Activated CD4-positive, alpha-beta T cell treated with anti-CD3 and anti-CD28 coated beads, Interleukin-2, Interleukin-4, amounts not matched to agents 100 ng/mL and 50 ng/mL, durations not matched to agents 16 hours and 8 hours (primary cell): ENCODE data around the gene CHRND.
"Not testable (repeated sequence)": the region's sequence is repeated elsewhere in the genome, so short reads cannot be mapped to it uniquely, and the experiment has no call there.

Experiments
- DNase-seq: peaks from one replicate; pipeline ENCODE4 v3.0.0-alpha.2; 2020; ENCODE audit warnings: low spot score

CHRND gene

DNA sequence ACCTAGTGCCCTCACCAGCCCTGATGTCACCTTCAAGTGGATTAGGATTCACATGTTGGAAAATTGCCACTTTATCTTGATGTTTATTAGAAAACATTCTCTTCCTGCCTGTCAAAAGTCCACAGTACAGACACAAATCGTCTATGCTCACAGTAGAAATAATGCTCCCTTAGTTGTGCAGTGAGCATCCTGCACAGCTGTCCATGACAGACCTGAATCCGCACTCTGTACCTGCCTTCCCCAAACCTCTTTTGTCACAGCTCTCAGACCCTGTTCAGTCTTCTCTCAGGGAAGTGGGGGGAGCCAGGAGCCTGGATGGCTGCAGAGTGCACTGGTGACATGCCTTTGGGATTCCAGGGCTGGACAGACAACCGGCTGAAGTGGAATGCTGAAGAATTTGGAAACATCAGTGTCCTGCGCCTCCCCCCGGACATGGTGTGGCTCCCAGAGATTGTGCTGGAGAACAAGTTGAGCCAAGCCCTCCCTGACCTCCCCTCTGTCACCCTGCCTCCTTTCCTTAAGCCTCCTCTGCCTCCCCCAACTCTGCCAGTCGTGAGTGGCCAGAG is 2.0 kb downstream of the CHRND start:
- no peak for DNase-seq

DNA sequence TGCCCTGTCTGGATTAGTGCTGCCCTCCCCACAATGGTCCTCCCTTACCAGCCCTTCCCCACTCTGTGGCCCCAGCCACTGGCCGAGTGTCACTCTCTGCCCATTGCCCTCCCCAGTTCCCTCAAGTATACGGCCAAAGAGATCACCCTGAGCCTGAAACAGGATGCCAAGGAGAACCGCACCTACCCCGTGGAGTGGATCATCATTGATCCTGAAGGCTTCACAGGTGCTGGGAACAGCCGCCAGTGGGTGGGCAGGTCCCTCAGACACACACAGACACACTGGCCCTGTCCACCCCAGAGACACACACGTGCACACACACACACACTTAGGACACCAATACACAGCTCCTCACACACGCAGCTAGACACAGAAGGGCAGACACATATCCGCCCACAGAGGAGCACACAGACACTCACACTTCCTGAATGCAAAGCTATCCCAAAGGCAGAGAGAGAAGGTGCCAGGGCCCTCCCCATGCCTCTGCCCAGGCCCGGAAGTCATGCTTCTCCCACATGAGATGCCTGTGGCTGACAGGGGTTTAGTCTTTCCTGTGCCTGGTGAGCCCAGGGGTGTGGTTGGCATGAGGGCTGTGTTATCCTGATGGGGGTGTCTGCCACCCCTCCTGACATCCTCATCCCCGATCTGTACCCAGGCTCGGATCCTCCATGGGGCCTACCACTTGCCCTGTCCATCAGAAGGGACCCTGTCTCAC is 2.9 kb downstream of the CHRND start:
- DNase-seq: no peak

DNA sequence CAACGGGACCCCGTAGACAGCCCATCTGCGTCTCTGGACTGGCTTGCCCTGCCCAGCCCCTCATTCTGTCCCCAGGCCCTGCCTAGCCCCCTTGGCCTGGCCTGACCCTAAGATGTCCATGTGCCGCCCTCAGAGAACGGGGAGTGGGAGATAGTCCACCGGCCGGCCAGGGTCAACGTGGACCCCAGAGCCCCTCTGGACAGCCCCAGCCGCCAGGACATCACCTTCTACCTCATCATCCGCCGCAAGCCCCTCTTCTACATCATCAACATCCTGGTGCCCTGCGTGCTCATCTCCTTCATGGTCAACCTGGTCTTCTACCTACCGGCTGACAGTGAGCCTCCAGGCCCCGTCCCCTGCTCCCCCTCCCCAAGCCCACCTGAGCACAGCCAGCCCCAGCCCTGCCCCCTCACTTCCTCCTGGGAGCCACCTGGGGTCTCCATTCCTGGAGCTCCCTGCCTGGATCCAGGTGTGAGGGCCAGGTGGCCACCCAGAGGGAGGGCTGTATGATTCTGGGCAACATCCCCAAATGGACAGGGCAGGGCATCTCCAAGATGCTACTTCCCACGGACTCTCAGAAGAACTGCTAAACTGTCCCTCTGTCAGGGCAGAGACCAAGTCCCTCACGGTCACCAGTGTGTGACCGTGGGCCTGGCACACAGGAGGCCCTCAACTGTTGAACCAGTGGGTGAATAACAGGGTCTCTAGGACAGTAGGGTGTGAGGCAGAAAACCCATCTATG is 4.0 kb downstream of the CHRND start:
- no peak for DNase-seq

DNA sequence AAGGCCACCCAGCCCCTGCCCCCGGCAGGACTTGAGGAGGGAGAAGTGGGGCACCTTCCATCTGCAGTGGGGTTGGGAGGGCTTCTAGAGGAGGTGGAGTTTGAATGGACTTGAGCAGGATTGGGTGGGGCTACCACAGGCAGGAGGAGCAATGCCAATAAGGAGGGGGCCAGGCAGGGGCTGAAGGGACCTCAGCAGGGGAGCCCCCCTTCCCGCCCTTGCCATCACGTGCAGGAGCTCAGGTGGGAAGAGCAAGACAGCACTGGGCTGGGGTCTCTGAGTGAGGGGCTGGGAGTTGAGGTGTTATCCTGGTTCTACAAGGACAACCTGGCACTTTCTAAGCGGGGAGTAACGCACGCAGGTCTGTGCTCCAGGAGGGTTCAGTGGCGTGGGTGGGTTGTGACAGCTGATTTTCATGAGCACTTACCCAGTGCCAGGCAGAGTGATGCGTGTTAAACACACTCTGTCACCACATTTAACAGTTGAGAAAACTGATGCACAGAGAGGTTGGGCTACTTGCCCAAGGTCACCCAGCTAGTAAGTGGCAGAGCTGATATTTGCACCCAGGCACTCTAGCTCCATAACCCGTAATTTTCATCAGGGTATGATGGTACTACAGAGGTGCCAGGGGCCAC is 4.8 kb downstream of the CHRND start:
- DNase-seq: no peak

DNA sequence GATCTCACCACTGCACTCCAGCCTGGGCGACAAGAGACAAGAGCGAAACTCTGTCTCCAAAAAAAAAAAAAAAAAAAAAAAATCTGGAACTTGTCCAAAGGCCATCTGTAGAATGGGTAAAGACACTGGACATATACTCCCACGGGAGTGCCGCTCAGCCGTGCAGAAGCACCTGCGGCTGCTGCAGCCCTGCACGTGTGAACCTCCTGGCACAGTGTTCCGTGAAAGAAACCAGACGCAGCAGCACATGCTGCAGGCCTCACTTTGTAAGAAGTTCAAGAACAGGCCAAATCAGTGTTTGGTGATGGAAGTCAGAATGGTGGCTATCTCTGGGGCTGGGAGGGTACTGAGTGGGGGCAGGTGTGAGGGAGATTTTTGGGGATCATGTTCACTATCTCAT is 6.5 kb downstream of the CHRND start:
- DNase-seq: no peak

DNA sequence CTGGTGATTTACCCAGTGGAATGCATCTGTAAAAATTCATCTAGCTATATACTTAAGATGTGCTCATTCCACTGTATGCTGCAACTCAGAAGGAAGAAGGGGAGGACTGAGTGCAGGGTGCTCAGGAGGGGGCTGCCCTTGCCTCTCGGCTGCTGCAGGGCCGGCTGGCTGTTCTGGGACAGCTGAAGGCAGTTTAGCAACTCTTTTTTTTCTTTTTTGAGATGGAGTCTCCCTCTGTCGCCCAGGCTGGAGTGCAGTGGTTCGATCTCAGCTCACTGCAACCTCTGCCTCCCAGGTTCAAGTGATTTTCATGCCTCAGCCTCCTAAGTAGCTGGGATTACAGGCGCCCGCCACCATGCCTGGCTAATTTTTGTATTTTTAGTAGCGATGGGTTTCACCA is 6.9 kb downstream of the CHRND start:
- not testable (repeated sequence) for DNase-seq

DNA sequence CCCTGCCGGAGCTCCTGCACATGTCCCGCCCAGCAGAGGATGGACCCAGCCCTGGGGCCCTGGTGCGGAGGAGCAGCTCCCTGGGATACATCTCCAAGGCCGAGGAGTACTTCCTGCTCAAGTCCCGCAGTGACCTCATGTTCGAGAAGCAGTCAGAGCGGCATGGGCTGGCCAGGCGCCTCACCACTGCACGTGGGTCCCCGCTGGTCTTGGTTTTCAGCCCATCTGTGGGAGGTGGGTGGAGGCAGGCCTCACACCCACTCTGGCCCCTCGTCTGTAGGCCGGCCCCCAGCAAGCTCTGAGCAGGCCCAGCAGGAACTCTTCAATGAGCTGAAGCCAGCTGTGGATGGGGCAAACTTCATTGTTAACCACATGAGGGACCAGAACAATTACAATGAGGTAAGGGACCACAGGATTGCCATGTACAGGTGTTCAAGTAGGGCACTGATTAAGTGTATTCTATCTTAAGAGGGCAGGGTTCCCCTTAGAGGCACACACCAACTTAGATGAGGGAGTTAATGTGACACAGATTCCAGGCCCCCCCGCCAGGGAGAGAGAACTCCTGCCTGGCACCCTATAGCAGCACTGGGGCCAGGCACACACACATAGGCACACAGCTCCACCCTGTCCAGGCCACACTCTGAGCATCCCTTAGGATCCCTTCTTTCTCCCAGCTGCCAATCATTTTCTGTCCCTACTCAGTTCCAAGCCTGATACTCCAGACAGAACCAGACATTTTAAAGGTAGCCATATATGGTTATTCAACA is 8.2 kb downstream of the CHRND start:
- no peak for DNase-seq

DNA sequence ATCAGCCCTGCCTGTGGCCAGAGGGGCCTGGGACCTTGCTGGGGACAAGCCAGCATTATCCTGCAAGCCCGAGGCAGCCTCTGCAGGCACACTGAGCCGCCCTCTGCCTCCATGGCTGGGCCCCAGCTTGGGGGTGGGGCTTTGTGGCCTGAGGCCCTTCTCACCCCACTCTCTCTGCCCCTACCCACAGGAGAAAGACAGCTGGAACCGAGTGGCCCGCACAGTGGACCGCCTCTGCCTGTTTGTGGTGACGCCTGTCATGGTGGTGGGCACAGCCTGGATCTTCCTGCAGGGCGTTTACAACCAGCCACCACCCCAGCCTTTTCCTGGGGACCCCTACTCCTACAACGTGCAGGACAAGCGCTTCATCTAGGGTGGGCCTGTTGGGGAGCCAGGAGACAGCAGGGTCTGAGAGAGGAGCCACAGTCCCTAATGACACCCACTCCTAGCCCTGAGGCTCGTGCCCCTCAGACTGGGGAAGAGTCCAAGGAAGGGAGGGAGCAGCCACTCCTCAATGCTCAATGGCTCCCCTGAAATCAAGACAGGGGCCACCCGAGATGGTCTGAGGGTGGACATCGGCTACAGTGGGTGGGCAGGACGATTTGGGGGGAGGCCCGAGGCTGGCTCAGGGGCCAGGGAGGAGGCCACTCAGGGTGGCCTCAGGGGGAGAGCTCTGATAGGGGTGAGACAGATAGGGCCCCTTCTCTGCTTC is 9.1 kb downstream of the CHRND start:
- no peak for DNase-seq

DNA sequence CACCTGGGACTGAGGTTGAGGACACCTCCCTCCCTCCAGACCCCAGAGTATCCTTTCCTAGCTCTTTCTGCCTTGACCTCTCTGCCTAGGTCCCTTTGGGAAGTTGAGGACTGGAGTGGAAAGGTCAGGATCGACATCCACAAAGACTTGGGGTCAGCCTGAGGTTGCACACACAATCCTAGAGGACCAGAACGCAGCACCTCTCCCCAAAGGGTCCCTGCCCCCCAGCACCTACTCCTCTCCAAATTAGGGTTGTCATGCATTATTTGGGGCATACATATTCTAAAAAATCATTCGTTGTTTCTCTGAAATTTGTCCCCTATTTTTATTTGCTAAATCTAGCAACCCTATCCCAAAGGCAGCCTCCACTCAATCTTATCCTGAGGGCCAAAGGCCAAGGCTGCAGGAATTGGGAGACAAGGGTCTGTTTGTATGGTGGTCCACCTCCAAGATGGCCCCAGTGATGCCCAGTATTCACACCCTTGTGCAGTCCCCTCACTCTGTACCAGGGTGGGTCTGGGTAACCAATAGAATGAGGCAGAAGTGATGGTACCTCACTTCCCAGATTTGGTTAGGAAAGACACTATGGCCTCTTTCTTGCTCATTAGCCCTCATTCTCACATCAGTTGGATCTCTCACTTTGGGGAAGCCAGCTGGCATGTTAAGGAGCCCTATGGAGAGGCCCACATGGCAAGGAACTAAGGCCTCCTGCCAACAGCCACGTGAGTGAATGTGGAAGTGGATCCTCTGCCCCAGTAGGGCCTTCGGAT is 10.0 kb downstream of the CHRND start:
- DNase-seq: no peak

DNA sequence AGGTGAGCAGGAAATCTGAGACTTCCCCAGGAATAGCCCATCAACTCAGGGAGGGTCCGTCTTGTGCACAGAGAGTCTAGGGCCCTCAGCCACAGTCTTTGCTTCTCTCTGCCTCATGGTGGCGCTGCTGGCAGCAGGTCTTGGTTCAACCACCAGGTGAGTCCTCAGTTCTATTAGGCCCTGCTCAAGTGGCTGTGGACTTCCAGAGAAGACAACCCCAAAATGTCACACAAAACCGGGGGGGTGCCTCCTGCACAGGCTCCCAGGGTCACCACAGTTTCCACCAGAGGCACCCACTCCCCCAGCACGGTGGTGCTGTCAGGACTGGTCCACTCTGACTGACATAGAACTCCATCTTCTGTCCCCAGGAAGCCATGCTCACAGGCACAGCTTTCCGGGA is 11.1 kb downstream of the CHRND start:
- no peak for DNase-seq

DNA sequence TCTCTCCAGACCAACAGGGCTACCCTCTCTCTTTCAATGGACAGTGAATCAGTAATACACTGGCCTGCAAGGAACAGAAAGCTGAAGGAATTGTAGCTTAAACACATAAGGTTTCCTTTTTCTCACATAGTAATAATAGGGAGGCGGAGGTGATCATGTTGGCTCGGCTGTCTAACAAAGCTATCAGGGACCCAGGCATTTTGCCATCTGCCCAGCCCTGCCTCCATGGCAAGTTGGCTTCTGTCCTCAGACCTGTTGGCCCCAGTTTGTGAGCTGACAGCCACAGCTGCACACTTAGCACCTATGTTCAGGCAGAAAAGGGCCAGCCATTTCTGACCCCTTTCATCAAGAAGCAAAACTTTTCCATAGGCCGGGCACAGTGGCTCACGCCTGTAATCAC is 11.5 kb downstream of the CHRND start:
- no peak for DNase-seq

DNA sequence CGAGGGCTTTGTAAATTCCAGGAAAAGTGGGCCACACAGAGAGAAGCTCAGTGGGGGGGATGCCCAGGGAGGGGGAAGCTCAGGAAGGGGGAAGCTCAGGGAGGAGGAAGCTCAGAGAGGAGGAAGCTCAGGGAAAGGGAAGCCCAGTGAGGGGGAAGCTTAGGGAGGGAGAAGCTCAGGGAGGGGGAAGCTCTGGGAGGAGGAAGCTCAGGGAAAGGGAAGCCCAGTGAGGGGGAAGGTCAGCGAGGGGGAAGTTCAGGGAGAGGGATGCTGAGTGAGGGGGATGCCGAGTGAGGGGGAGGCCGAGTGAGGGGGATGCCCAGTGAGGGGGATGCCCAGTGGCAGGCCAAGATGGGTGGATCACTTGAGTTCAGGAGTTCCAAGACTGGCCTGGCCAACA is 12.7 kb downstream of the CHRND start:
- no peak for DNase-seq

DNA sequence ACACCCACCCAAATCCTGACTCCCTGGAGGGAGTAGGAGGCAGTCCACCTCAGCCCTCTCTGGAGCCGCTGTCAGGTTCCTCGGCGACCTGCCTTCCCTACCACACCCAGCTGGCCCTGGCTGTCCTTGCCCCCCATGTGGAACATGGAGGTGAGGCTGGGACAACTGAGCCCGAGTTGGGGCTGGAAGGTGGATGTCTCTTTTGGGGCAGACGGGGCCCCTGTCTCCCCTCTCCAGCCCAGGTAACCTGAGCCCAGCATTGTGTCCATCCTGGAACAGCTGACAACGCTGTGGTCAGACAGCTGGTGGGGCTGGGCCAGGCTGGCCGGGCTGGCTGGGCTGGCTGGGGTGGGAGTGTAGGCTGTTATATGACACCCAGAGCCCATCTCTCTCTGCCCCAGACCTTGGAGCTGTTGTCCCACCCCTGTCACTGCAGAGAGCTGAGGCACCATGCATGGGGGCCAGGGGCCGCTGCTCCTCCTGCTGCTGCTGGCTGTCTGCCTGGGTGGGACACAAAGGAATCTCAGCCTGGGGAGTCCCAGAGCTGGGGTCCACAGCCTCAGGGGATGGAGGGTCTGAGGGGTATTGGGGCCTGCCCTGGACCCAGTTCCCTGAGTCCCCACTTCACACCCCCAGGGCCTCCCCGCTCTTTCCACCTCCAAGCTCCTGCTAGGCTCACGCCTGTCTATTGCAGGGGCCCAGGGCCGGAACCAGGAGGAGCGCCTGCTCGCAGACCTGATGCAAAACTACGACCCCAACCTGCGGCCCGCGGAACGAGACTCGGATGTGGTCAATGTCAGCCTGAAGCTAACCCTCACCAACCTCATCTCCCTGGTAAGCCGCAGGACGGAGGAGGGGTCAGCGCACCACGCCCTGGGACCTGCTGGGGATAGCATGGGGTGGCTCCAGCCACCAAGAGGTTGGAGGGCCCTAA is 13.6 kb downstream of the CHRND start, which contains the start of gene CHRNG:
Gene CHRNG, plus strand, starts transcription at position 395 of the 934 bp plus-strand sequence. Its CDS starts 56 bp downstream, at position 451.
- DNase-seq: no peak

DNA sequence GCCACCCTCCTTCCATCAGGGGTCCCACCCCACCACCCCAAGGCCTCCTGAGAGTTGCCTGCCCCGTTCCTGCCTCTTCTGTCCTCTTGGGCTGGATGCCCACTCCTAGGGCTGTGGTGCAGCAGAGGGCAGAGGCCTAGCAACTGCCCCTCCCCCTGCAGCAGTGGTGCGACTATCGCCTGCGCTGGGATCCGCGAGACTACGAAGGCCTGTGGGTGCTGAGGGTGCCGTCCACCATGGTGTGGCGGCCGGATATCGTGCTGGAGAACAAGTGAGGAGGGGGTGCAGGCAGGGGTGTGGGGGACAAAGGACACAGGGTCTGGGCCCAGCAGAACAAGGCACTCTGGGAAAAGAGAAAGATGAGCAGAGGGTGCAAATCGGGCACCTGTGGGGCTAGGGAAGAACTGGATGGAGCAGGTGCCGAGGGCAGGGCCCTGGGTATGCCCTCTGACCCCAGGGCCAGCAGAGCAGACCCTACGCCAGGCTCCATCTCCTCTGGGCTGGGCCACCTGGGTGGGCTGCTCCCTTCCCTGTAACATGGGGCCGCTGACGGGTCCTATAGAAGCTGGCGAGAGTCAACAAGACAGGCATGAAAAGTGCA is 14.6 kb downstream of the CHRND start:
- no peak for DNase-seq

DNA sequence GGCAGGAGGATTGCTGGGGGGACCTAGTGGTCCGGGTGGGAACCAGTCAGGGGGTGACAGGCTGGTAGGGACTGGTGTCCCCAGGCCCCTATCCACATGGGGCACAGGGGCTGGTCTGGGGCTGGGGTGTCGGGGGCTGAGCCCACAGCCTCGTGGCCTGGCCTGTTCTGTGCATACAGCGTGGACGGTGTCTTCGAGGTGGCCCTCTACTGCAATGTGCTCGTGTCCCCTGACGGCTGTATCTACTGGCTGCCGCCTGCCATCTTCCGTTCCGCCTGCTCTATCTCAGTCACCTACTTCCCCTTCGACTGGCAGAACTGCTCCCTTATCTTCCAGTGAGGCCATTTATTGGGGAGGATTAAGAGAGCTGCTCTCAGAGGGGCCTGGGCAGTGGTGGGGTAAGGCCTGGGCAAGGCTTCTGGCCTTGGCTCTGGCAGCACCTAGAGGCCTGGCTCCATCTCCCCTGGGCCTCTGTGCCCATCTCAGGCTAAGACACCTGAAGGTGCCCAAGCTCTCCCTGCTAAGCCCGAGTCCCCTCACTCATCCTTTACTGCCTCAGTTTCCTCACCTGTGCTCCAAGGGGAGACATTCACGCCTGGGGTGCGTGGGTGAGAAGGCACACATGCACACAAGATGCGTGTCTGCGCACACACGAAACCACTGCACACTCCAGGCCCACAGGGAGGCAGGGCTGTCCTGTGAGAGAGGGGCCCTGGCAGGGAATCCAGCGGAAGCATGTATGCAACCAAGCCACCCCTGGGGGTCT is 15.4 kb downstream of the CHRND start:
- no peak for DNase-seq

DNA sequence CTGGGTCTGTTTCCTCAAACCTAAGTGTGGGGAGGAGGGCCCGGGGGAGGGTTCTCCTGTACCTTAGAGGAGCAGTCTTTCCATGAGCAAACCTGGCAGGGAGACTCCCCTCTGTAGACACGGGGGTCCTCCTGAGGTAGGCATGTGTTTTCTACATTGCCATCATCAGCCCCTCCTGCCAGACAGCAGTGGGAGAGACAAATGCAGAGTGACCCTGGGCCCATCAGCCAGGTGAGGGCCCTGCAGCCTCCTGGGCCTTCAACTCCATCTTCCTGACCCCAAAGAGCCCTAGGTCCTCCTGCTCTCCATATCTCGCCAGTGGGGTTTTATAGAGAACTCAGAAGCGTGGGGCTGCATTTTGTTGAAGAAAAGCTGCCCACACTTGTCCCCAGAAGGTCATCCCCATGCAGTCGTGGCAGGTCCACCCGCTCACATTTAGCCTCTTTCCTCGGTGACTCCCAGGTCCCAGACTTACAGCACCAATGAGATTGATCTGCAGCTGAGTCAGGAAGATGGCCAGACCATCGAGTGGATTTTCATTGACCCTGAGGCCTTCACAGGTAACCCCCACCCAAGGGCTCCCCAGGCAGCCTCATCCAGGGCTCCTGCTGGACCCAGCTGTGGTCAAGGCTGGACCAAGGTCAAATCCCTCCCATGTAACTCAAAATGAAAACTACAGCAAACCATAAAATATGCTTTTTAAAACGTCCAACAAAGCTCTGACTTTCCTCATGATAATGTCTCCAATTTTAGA is 16.2 kb downstream of the CHRND start:
- DNase-seq: no peak

DNA sequence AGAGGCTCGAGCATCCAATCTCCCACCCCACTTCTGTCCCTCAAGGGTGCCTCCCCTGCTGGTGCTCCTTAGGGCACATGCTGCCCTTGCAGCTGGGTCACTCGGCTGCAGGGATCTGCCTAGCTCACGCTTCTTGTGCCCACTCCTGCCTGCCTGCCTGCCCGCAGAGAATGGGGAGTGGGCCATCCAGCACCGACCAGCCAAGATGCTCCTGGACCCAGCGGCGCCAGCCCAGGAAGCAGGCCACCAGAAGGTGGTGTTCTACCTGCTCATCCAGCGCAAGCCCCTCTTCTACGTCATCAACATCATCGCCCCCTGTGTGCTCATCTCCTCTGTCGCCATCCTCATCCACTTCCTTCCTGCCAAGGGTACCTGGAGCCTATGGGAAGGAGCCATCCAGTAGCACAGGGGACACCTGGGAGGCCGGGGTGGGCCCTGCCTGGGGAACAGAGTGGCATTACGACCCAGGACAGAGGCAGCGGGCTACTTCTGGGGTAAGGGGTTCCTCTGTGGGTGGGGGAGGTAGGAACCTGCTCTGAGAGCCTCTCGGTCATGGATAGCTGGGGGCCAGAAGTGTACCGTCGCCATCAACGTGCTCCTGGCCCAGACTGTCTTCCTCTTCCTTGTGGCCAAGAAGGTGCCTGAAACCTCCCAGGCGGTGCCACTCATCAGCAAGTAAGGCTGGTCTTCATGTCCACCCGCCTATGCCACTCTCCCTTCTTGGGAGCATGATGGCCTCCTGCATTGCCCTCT is 16.9 kb downstream of the CHRND start:
- DNase-seq: no peak
